Germinal center (tissue), 1 donor: ENCODE measurements around the gene ZNF888.
"Not testable (repeated sequence)": the region's sequence is repeated elsewhere in the genome, so short reads cannot be mapped to it uniquely, and the experiment has no call there.

Source experiments
- DNase-seq: peaks from one replicate; pipeline ENCODE4 v3.0.0; 2012; ENCODE audit warnings: mixed read lengths, low spot score

Gene ZNF888

GRCh38 chr19:52922841-52923777 lies at the start of gene ZNF888:
ZNF888 (minus strand) TSS chr19:52923428; CDS start chr19:52917873, 5,555 bp downstream.
- peak; percentile 93 for DNase-seq

- no peak for DNase-seq
These were observed 44.5 kb upstream of the ZNF888 start for GRCh38 chr19:52967772-52968171.

- peak; percentile 10 for DNase-seq
These were observed 40.0 kb upstream of the ZNF888 start for GRCh38 chr19:52963247-52963618.

- peak; percentile 99 for DNase-seq
These were observed 39.4 kb upstream of the ZNF888 start, which contains the start of gene ZNF816 for GRCh38 chr19:52962394-52963246. ZNF816 (minus strand) TSS chr19:52962881; CDS start chr19:52956089, 6,792 bp downstream.

GRCh38 chr19:52961981-52962380 lies 38.8 kb upstream of the ZNF888 start:
- no peak for DNase-seq

GRCh38 chr19:52959613-52960295 lies 36.5 kb upstream of the ZNF888 start:
- DNase-seq = no peak

- no peak for DNase-seq
These were observed 34.4 kb upstream of the ZNF888 start for GRCh38 chr19:52957591-52957990.

GRCh38 chr19:52956917-52957316 lies 33.7 kb upstream of the ZNF888 start:
- DNase-seq = no peak

- DNase-seq = no peak
These were observed 26.2 kb upstream of the ZNF888 start for GRCh38 chr19:52949422-52949821.

DNA sequence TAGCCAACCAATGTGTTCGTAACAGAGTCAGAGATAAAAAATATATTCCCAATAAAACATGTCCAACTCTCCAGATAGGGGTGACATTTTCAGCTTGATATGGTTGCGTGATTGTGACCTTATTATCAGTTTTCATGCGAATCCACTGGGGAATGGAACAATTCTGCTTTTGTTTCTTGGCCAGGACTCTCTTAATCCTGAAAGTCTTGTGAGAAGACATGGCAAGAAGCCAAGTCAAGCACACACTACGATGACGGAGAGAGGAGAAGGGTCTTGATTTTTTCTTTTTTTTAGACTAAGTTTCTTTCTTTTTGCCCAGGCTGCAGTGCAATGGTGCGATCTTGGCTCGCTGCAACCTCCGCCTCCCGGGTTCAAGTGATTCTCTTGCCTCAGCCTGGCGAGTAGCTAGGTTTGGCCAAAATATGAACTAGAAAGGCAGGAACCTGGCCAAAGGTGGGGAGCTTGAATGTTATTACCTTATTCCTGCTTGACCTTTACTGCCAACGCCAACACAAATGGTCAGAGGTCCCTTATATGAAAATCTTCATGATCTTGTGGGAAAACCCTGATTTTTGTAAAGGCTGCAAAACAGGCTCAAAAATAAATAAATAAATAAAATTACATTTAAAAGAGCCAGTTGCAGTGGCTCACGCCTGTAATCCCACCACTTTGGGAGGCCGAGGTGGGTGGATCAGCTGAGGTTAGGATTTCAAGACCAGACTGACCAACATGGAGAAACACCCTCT lies 25.0 kb upstream of the ZNF888 start:
- no peak for DNase-seq

DNA sequence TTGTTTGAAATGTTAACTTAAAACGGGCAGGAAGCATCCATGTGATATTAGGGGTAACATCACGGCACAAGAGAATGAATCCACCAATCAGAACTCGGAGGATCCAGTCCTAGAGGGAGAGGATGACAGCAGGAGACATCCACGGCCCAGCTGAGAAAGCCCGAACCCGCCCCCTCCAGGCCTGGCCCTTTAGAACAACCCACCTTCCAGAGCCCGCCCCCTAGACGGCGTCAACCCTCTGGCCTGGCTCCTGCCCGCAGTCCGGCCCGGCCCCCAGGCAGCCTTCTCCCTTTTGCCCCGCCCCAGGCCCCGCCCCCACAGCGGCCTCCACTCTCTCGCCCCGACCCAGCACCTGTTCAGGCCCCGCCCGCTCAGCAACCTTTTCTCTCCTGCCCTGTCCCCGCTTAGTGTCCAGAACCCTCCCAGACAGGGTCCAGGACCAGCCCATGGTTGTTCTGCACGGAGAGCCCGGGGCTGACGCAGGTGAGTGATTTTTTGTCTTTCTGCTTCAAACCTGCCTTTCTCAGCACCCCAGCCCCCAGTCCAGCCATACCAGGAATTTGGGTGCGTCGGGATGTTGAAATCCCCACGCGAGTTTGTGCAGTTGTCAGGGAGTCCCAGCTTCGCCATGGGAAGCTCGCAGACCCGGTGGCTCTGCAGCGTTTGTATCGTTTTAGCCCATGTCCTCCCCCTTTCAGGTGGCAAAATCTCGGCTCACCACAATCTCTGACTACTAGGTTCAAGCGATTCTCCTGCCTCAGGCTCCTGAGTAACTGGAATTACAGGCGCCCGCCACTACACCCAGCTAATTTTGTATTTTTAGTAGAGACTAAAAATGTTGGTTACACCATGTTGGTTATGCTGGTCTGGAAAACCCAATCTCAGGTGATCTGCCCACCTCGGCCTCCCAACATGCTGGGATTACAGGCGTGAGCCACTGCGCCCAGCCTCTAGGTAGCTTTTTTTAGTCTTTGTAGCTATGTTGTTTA lies 23.4 kb upstream of the ZNF888 start:
- DNase-seq = peak; percentile 23

- no peak for DNase-seq
These were observed 22.6 kb upstream of the ZNF888 start for GRCh38 chr19:52945652-52946321.

DNA sequence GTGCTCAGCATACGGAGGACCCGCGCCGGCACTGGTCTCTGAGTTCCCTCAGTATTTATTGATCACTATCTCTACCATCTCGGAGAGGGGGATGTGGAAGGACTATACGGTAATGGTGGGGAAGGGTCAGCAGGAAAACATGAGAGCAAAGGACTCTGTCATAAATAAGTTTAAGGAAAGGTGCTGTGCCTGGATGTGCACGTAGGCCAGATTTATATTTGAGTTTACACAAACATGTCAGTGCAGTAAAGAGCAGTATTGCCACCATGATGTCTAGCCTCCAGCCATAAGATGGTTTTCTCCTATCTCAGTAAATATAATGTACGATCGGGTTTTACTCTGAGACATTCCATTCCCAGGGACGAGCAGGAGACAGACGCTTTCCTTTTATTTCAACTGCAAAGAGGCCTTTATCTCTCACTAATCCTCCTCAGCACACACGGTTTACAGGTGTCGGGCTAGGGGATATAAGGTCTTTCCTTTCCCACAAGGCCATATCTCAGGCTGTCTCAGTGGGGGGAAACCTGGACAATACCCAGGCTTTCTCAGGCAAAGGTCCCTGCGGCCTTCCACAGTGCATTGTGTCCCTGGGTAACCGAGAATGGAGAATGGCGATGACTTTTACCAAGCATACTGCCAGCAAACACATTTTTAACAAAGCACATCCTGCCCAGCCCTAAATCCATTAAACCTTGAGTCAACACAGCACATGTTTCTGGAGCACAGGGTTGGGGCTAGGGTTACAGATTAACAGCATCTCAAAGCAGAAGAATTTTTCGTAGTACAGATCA lies 21.7 kb upstream of the ZNF888 start:
- not testable (repeated sequence) for DNase-seq

- no peak for DNase-seq
These were observed 20.8 kb upstream of the ZNF888 start for GRCh38 chr19:52943884-52944643.

- no peak for DNase-seq
These were observed 20.1 kb upstream of the ZNF888 start for GRCh38 chr19:52943134-52943883.

GRCh38 chr19:52942386-52943133 lies 19.3 kb upstream of the ZNF888 start:
- DNase-seq = peak; percentile 93
